ENCODE data around the gene TIMM44. TPM values are rescaled to one million over a fixed set of nuclear protein-coding genes. Genes with fewer than 3 reads are reported as not detected.

The TIMM44 gene
- total and polyA plus RNA-seq, 2 of the 8 experiments (the other 6 are each of a cell fraction or from before 2014, with no cell fraction given), result 131 to 150 TPM

- H3K14ac ChIP-seq (ENCODE audit: insufficient read length), result no peak overlapping the region
- no peak overlapping the region for H4K5ac ChIP-seq (ENCODE audit: insufficient read length, low read depth, low read length)
- H3K27ac ChIP-seq (ENCODE audit: low read depth, low read length), result no peak overlapping the region
- H3K4me1 ChIP-seq (replicated peaks in 1 of 4; ENCODE audit: control insufficient read depth in 3 of 4, insufficient read depth in 4 of 4, low read length in 3 of 4), result peaks cover 0 to 13% (median 7%) of the 10 kb centered on the region in 4 experiments; a peak in 5 of 7 replicates
- no peak overlapping the region for H2BK120ac ChIP-seq (replicated peaks; ENCODE audit: low read depth, low read length)
- H3K4me2 ChIP-seq (ENCODE audit: insufficient read depth in 1 of 2, low read depth in 2 of 2, low read length in 2 of 2), result no peak overlapping the region
- H3K18ac ChIP-seq (ENCODE audit: extremely low read depth, low read length), result no peak overlapping the region
- FAIRE-seq, result no peak
- H2BK5ac ChIP-seq (ENCODE audit: low read depth, low read length), result no peak overlapping the region
- no peak overlapping the region for H3K9ac ChIP-seq (replicated peaks in 1 of 4; ENCODE audit: extremely low read depth in 1 of 4, low read depth in 3 of 4, low read length in 3 of 4)
- 99% methylated on average over 17 of the region's 19 CpGs; no CpG with 5 or more reads in 1 of the 2 experiments for WGBS, 2 experiments (ENCODE audit: extremely low coverage in 1 of 2, insufficient coverage in 1 of 2, insufficient read length in 1 of 2, insufficient replicate concordance in 2 of 2, low coverage in 1 of 2, low lambda C conversion rate in 2 of 2, missing lambda C conversion rate in 1 of 2)
- H3K36me3 ChIP-seq (ENCODE audit: control insufficient read depth in 2 of 4, insufficient read depth in 4 of 4, low read length in 3 of 4), result peaks cover 5 to 23% (median 15%) of the 10 kb centered on the region in 4 experiments; a peak in 5 of 8 replicates
- no peak overlapping the region for H3K23ac ChIP-seq (ENCODE audit: insufficient read length)
- no peaks in the 10 kb centered on the region for H3K9me3 ChIP-seq (ENCODE audit: insufficient read depth in 2 of 2, low read depth in 1 of 2, low read length in 1 of 2)
- peaks cover 4 to 18% of the 10 kb centered on the region in 2 experiments for H4K20me1 ChIP-seq (replicated peaks in 1 of 2; ENCODE audit: control insufficient read depth in 1 of 2, insufficient read depth in 2 of 2, low read length in 2 of 2)
- no peak overlapping the region for H2BK12ac ChIP-seq (ENCODE audit: low read depth, low read length)
- H2AK5ac ChIP-seq (ENCODE audit: low read depth, low read length), result no peak overlapping the region
- no peak overlapping the region for H2BK15ac ChIP-seq (ENCODE audit: low read length)
- ChIA-PET CTCF (ENCODE audit: partially characterized antibody) (interaction anchor here (0.6 to 1.8 kb wide), 2 partner anchors 10 to 61 kb away, joined by 3 to 12 read pairs; no protein-coding TSS in a partner anchor), POLR2A (ENCODE audit: partially characterized antibody) (no interaction called here)
- H4K91ac ChIP-seq (replicated peaks; ENCODE audit: insufficient read length, low read length), result no peak overlapping the region
- no peak overlapping the region for H3K4me3 ChIP-seq (ENCODE audit: extremely low read depth in 1 of 4, insufficient read depth in 2 of 4, low read depth in 3 of 4, low read length in 4 of 4)
- H3K56ac ChIP-seq (replicated peaks; ENCODE audit: insufficient read length, low read depth, low read length), result no peak overlapping the region
- H3K79me1 ChIP-seq (ENCODE audit: low read depth, low read length), result peaks cover 11% of the 10 kb centered on the region
- peaks cover 0 to 22% of the 10 kb centered on the region in 2 experiments; a peak in 2 of 4 replicates for H3K79me2 ChIP-seq (ENCODE audit: control insufficient read depth in 1 of 2, insufficient read depth in 2 of 2, low read length in 2 of 2)
- no peak overlapping the region for H3K4ac ChIP-seq (replicated peaks; ENCODE audit: insufficient read length, low read depth, low read length)
- H3K27me3 ChIP-seq (replicated peaks in 1 of 4; ENCODE audit: control insufficient read depth in 3 of 4, extremely low read depth in 1 of 4, insufficient read depth in 3 of 4, low read length in 3 of 4), result no peaks in the 10 kb centered on the region
- peaks cover 13% of the 10 kb centered on the region for H3K23me2 ChIP-seq (ENCODE audit: low read depth, low read length)
- H2AFZ ChIP-seq (ENCODE audit: low read length), result no peak overlapping the region
- DNase-seq (ENCODE audit: low read depth in 1 of 2, low spot score in 2 of 2), result no peak
- H4K8ac ChIP-seq (ENCODE audit: extremely low read depth, insufficient read depth, low read length), result peak overlapping the region; percentile 83; the same call in 1 of the 2 replicates
- no peak overlapping the region for H2BK20ac ChIP-seq (ENCODE audit: low read length)
- TF ChIP-seq, protein P1, sequence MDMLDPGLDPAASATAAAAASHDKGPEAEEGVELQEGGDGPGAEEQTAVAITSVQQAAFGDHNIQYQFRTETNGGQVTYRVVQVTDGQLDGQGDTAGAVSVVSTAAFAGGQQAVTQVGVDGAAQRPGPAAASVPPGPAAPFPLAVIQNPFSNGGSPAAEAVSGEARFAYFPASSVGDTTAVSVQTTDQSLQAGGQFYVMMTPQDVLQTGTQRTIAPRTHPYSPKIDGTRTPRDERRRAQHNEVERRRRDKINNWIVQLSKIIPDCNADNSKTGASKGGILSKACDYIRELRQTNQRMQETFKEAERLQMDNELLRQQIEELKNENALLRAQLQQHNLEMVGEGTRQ (IDR thresholded peaks at IDR 0.05; ENCODE audit: low read length), result no peak
- TF ChIP-seq SAP30 (IDR thresholded peaks at IDR 0.05; ENCODE audit: insufficient read depth, insufficient replicate concordance, low read length) (no peak), NANOG (IDR thresholded peaks at IDR 0.05; ENCODE audit: insufficient read depth, low read depth, low read length, poor library complexity, severe bottlenecking) (no peak), CEBPB (IDR thresholded peaks at IDR 0.05; ENCODE audit: low read depth, low read length) (no peak), TEAD4 (IDR thresholded peaks at IDR 0.05; ENCODE audit: low read depth, low read length) (no peak), TAF7 (optimal IDR thresholded peaks at IDR 0.05; ENCODE audit: borderline replicate concordance, low read depth, low read length) (no peak), KDM4A (IDR thresholded peaks at IDR 0.05; ENCODE audit: low read depth, low read length, severe bottlenecking) (no peak), EGR1 (IDR thresholded peaks at IDR 0.05; ENCODE audit: borderline replicate concordance, low read depth, low read length) (no peak), SP4 (IDR thresholded peaks at IDR 0.05; ENCODE audit: low read length) (no peak), GABPA (IDR thresholded peaks at IDR 0.05; ENCODE audit: borderline replicate concordance, insufficient read depth, low read length) (no peak), KDM1A (IDR thresholded peaks at IDR 0.05; ENCODE audit: borderline replicate concordance, low read length) (no peak), ZNF274 (IDR thresholded peaks at IDR 0.05; ENCODE audit: borderline replicate concordance, extremely low read depth, low read length) (no peak)
These were observed 36.3 kb downstream of the TIMM44 start for GRCh38 chr19:7907122-7907521.
